HAP-1 (cell line): ENCODE data around the gene ZNF275.
"Not testable (repeated sequence)": the region's sequence is repeated elsewhere in the genome, so short reads cannot be mapped to it uniquely, and the experiment has no call there.

ENCODE experiments used
- DNase-seq, 2 experiments: peaks; one replicate each; pipeline ENCODE4 v3.0.0-alpha.2; 2016 to 2020; ENCODE audit warnings: low spot score in 2 of 2
- H3K27me3 ChIP-seq: fragments of 250-450 bp; sonication (Bioruptor Pico); 2 replicates; pipeline ENCODE4 v1.5.1; 2020; ENCODE audit warnings: low read depth, mild to moderate bottlenecking, moderate library complexity
- H3K36me3 ChIP-seq: fragments of 250-450 bp; sonication (Bioruptor Pico); replicated peaks from 2 replicates; pipeline ENCODE4 v1.5.1; 2020; ENCODE audit warnings: mild to moderate bottlenecking
- H3K4me1 ChIP-seq: fragments of 250-450 bp; sonication (Bioruptor Pico); 2 replicates; pipeline ENCODE4 v1.5.1; 2020; ENCODE audit warnings: mild to moderate bottlenecking
- H3K4me3 ChIP-seq: fragments of 250-450 bp; sonication (Bioruptor Pico); 2 replicates; pipeline ENCODE4 v1.5.1; 2020; ENCODE audit warnings: mild to moderate bottlenecking, moderate library complexity
- H3K9me3 ChIP-seq: fragments of 250-450 bp; sonication (Bioruptor Pico); 2 replicates; pipeline ENCODE4 v1.5.1; 2020; ENCODE audit warnings: mild to moderate bottlenecking, moderate library complexity
- in situ Hi-C: fragments of 300-500 bp; cut with MboI; formaldehyde crosslinking; loops from 3 replicates; pipeline ENCODE4 v1.14.3; 2020; ENCODE audit warnings: low sequenced_read_pairs, inconsistent platforms, mixed read lengths

The ZNF275 gene

GRCh38 chrX:153333821-153334653, at the start of gene ZNF275:
ZNF275 (plus strand) TSS chrX:153334153; CDS start chrX:153336680, 2,527 bp downstream.
- DNase-seq, result peak; percentile 69 to 90
- H3K36me3 ChIP-seq, result peaks cover 22% of the 10 kb centered on the region
- peaks cover 11% of the 10 kb centered on the region; the same call in 1 of the 2 replicates for H3K27me3 ChIP-seq
- H3K9me3 ChIP-seq, result no peaks in the 10 kb centered on the region
- peak within 1 kb of the TSS; percentile 78 for H3K4me3 ChIP-seq
- peaks cover 7% of the 10 kb centered on the region for H3K4me1 ChIP-seq
- in situ Hi-C loops, result no loop called here

- H3K4me3 ChIP-seq, in situ Hi-C loops, DNase-seq, H3K9me3 ChIP-seq, H3K36me3 ChIP-seq, H3K27me3 ChIP-seq, H3K4me1 ChIP-seq: not testable (repeated sequence)
These were observed 48.3 kb upstream of the ZNF275 start for GRCh38 chrX:153285678-153286077.

- DNase-seq, in situ Hi-C loops, H3K9me3 ChIP-seq, H3K4me3 ChIP-seq, H3K4me1 ChIP-seq, H3K27me3 ChIP-seq, H3K36me3 ChIP-seq: not testable (repeated sequence)
These were observed 45.1 kb upstream of the ZNF275 start for GRCh38 chrX:153288807-153289206.

- in situ Hi-C loops, result not testable (repeated sequence)
These were observed 40.4 kb upstream of the ZNF275 start for GRCh38 chrX:153293485-153294071.

GRCh38 chrX:153297376-153297775, 36.6 kb upstream of the ZNF275 start:
- in situ Hi-C loops, result no loop called here
- peak in 1 of 2 experiments; percentile 0 for DNase-seq
- peaks cover 16% of the 10 kb centered on the region for H3K4me1 ChIP-seq
- no peak overlapping the region for H3K4me3 ChIP-seq
- H3K36me3 ChIP-seq, result no peaks in the 10 kb centered on the region
- H3K27me3 ChIP-seq, result peaks cover 44% of the 10 kb centered on the region
- H3K9me3 ChIP-seq, result no peaks in the 10 kb centered on the region

More at GRCh38 chrX:153293485-153294071, 40.4 kb upstream of the ZNF275 start:
- DNase-seq, H3K4me3 ChIP-seq, H3K36me3 ChIP-seq, H3K9me3 ChIP-seq, H3K4me1 ChIP-seq: not testable (repeated sequence)
- H3K27me3 ChIP-seq, result peaks cover 25% of the 10 kb centered on the region

- Histone ChIP-seq H3K4me1 (peaks cover 16% of the 10 kb centered on the region), H3K4me3 (no peak overlapping the region), H3K36me3 (no peaks in the 10 kb centered on the region), H3K27me3 (peaks cover 61% of the 10 kb centered on the region), H3K9me3 (no peaks in the 10 kb centered on the region; the same call in 1 of the 2 replicates)
- DNase-seq, result peak in 1 of 2 experiments; percentile 6
- in situ Hi-C loops, result no loop called here
These were observed 34.1 kb upstream of the ZNF275 start for GRCh38 chrX:153299855-153300254.

- H3K27me3 ChIP-seq, result peaks cover 63% of the 10 kb centered on the region
- H3K36me3 ChIP-seq, result no peaks in the 10 kb centered on the region
- no peak for DNase-seq
- H3K4me3 ChIP-seq, result no peak overlapping the region
- in situ Hi-C loops, result no loop called here
- no peaks in the 10 kb centered on the region; the same call in 1 of the 2 replicates for H3K9me3 ChIP-seq
- H3K4me1 ChIP-seq, result peaks cover 16% of the 10 kb centered on the region
These were observed 32.2 kb upstream of the ZNF275 start for GRCh38 chrX:153301746-153302145.

- H3K27me3 ChIP-seq, result peaks cover 63% of the 10 kb centered on the region
- H3K36me3 ChIP-seq, result no peaks in the 10 kb centered on the region
- in situ Hi-C loops, result no loop called here
These were observed 31.2 kb upstream of the ZNF275 start for GRCh38 chrX:153302796-153303195.

GRCh38 chrX:153303276-153304262, 30.4 kb upstream of the ZNF275 start:
- no peak for DNase-seq
- in situ Hi-C loops, result no loop called here
- no peaks in the 10 kb centered on the region for H3K36me3 ChIP-seq

More at GRCh38 chrX:153302796-153303195, 31.2 kb upstream of the ZNF275 start:
- Histone ChIP-seq H3K4me3 (no peak overlapping the region), H3K9me3 (no peaks in the 10 kb centered on the region; the same call in 1 of the 2 replicates), H3K4me1 (peaks cover 16% of the 10 kb centered on the region)
- DNase-seq, result no peak

GRCh38 chrX:153304988-153305736, 28.8 kb upstream of the ZNF275 start:
- H3K4me1 ChIP-seq, result peaks cover 8% of the 10 kb centered on the region
- H3K27me3 ChIP-seq, result peaks cover 49% of the 10 kb centered on the region
- no peaks in the 10 kb centered on the region for H3K36me3 ChIP-seq
- in situ Hi-C loops, result no loop called here
- no peak for DNase-seq
- H3K9me3 ChIP-seq, result no peaks in the 10 kb centered on the region; the same call in 1 of the 2 replicates
- no peak overlapping the region for H3K4me3 ChIP-seq

More at GRCh38 chrX:153303276-153304262, 30.4 kb upstream of the ZNF275 start:
- Histone ChIP-seq H3K27me3 (peaks cover 55% of the 10 kb centered on the region), H3K9me3 (no peaks in the 10 kb centered on the region; the same call in 1 of the 2 replicates), H3K4me1 (peaks cover 16% of the 10 kb centered on the region), H3K4me3 (no peak overlapping the region)

GRCh38 chrX:153305972-153306371, 28.0 kb upstream of the ZNF275 start:
- DNase-seq, result no peak
- in situ Hi-C loops, result no loop called here
- no peaks in the 10 kb centered on the region for H3K36me3 ChIP-seq
- peaks cover 1% of the 10 kb centered on the region for H3K4me1 ChIP-seq
- H3K4me3 ChIP-seq, result no peak overlapping the region
- peaks cover 49% of the 10 kb centered on the region for H3K27me3 ChIP-seq
- no peaks in the 10 kb centered on the region; the same call in 1 of the 2 replicates for H3K9me3 ChIP-seq

GRCh38 chrX:153306527-153307115, 27.3 kb upstream of the ZNF275 start:
- peaks cover 44% of the 10 kb centered on the region for H3K27me3 ChIP-seq
- no peak for DNase-seq
- H3K9me3 ChIP-seq, result no peaks in the 10 kb centered on the region; the same call in 1 of the 2 replicates
- no peaks in the 10 kb centered on the region for H3K36me3 ChIP-seq
- H3K4me1 ChIP-seq, result no peaks in the 10 kb centered on the region
- H3K4me3 ChIP-seq, result no peak overlapping the region
- in situ Hi-C loops, result no loop called here
